ENCODE results near the gene SERTAD2. TPM values are rescaled to one million over a fixed set of nuclear protein-coding genes. Genes with fewer than 3 reads are reported as not detected.

The SERTAD2 gene
- total and polyA plus RNA-seq, 10 donors: 10.4 to 61.4 (median 41.1) TPM

DNA sequence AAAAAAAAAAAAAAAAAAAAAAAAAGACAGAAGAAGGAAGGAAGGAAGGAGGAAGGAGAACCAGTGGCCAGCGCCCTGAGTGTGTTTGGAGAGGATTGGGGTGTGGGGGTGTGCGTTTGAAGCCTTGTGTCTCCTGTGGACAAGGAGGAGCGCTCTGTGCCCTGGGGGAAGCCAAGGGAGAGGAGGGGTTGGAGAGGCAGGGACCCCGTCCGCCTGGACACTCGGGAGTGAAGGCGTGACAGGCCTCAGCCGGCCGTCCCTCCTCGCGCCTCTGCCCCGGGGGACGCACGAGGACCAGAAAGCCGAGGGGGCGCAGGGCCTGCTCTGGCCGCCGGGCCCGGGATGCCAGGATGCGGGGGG, 44.9 kb downstream of the SERTAD2 start:
- Histone ChIP-seq H3K9me3 (peaks cover 0 to 5% (median 0%) of the 10 kb centered on the region in 8 donors), H3K27me3 (replicated peaks in 1 of 7) (no peaks in the 10 kb centered on the region), H3K4me1 (peaks cover 10 to 37% (median 30%) of the 10 kb centered on the region in 6 donors), H3K4me3 (peak overlapping the region; percentile 25 to 74 (median 46)), H3K27ac (peak overlapping the region; percentile 60 to 90 (median 82)), H3K36me3 (no peaks in the 10 kb centered on the region)
- TF ChIP-seq POLR2AphosphoS5 (IDR thresholded peaks at IDR 0.05) (no peak), POLR2A (IDR thresholded peaks at IDR 0.05) (no peak)
- TF ChIP-seq, protein P1, sequence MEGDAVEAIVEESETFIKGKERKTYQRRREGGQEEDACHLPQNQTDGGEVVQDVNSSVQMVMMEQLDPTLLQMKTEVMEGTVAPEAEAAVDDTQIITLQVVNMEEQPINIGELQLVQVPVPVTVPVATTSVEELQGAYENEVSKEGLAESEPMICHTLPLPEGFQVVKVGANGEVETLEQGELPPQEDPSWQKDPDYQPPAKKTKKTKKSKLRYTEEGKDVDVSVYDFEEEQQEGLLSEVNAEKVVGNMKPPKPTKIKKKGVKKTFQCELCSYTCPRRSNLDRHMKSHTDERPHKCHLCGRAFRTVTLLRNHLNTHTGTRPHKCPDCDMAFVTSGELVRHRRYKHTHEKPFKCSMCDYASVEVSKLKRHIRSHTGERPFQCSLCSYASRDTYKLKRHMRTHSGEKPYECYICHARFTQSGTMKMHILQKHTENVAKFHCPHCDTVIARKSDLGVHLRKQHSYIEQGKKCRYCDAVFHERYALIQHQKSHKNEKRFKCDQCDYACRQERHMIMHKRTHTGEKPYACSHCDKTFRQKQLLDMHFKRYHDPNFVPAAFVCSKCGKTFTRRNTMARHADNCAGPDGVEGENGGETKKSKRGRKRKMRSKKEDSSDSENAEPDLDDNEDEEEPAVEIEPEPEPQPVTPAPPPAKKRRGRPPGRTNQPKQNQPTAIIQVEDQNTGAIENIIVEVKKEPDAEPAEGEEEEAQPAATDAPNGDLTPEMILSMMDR (IDR thresholded peaks at IDR 0.05 in 8 of 11, conservative IDR thresholded peaks at IDR 0.05 in 3 of 11): peak in 3 of 11 experiments; percentile 9 to 22 (median 20)
- no peak for DNase-seq
- intact Hi-C loops (cut with DNase I; ENCODE audit: low total_unique reads): no loop called here
- 7 to 14% (median 10%) methylated on average over 14 to 20 of the region's 20 CpGs for WGBS, 5 donors

DNA sequence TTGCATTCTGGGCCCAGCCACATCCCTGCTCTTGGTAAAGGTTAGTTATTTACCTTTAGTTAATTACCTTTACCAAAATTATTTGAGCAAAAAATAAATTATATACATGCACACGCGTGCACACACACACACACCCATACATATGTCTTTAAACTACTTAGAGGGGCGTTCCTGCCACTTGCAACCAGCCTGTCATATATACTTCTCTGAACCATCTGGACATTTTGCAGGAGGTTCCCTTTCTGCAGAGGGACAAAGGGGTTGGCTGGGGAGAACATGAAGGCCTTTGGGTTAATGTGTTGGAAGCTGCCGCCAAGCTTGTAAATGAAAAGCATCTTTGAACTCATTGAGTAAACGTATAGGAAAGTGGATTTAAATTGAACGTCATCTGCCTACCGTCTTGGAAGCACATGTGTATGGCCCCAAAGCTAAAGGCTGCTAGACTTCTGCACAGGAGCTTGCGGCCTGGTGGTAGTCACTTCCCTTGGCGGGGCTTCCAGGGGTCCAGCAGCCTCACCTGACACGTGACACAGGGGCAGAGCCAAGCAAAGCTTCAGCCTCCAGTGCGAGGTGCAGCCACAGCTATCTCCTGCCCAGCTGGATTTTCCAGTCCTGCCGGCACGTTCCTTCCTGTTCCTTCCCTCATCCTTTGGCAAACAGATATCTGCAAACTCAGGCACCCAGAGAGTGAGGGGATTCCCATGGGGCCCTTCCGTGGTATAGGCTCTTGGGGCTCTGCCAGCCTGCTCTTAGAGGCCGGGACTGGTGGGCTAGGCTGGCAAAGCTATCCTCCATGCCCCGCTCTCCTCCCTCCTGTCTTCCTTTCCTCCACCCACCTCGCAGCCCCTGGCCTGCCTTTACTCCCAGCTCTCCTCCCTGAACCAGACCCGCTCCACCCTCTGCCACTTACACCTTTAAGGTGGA, 46.1 kb downstream of the SERTAD2 start:
- Histone ChIP-seq H3K4me1 (peaks cover 10 to 37% (median 30%) of the 10 kb centered on the region in 6 donors), H3K4me3 (peak overlapping the region in 4 of 8 donors; percentile 6 to 74 (median 28)), H3K27ac (peak overlapping the region; percentile 26 to 86 (median 75)), H3K27me3 (replicated peaks in 1 of 7) (no peaks in the 10 kb centered on the region), H3K36me3 (no peaks in the 10 kb centered on the region), H3K9me3 (peaks cover 0 to 5% (median 0%) of the 10 kb centered on the region in 8 donors)
- 59 to 68% (median 64%) methylated on average over 16 to 18 of the region's 18 CpGs for WGBS, 5 donors
- DNase-seq: peak; percentile 70
- intact Hi-C loops (cut with DNase I; ENCODE audit: low total_unique reads): no loop called here
- TF ChIP-seq, protein P1 (IDR thresholded peaks at IDR 0.05 in 8 of 11, conservative IDR thresholded peaks at IDR 0.05 in 3 of 11): no peak
- TF ChIP-seq POLR2AphosphoS5 (IDR thresholded peaks at IDR 0.05) (no peak), POLR2A (IDR thresholded peaks at IDR 0.05) (no peak)

DNA sequence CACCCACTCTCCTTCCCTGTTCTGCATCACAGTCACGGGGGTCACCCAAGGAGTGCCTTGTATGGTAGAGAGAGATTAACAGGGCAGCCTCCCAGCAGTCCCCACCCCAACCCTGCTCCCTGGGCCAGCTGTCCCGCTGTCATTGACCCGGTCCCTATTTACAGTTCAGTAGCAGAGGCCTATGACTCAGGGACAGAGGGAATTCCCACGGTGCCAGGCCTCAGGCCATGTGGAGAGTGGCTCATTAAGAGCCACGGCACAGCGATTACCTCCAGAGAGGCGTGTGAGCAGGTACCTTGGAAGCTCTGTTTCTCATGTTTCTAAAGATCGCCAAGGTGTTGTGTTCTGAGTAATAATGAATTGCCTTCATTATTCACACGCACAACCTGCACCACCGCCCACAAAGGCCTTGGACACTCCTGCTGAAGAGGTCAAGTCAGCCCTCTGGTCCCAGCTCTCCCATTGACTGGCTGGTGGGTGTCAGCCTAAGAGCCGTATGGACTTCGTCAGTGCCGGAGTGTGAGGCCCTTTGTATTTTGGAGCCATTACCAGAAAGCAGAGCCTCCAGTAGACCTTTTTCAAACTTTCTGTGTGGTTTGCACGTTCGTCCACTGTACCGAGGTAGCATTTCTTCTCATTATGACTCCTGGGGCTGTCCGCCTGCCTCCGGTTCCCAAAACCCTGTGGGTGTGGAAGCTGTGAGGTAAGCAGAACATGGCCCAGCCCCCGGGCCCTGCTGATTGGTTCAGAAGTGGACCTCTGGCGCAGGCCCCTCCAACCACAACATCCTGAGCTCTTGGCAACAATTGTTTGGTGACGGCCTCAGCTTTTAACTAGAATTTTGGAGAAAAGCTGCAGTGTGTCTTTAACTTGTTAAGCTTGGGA, 47.0 kb downstream of the SERTAD2 start:
- H3K9me3 ChIP-seq: peaks cover 0 to 5% (median 0%) of the 10 kb centered on the region in 8 donors
- H3K36me3 ChIP-seq: no peaks in the 10 kb centered on the region
- WGBS, 5 donors: 34 to 50% (median 42%) methylated on average over 18 to 21 of the region's 21 CpGs
- H3K27me3 ChIP-seq (replicated peaks in 1 of 7): no peaks in the 10 kb centered on the region
- TF ChIP-seq POLR2A (IDR thresholded peaks at IDR 0.05) (no peak), POLR2AphosphoS5 (IDR thresholded peaks at IDR 0.05) (peak; percentile 50 to 73 (median 72))
- TF ChIP-seq, protein P1 (IDR thresholded peaks at IDR 0.05 in 8 of 11, conservative IDR thresholded peaks at IDR 0.05 in 3 of 11): peak in 1 of 11 experiments; percentile 16
- H3K4me1 ChIP-seq: peaks cover 10 to 37% (median 30%) of the 10 kb centered on the region in 6 donors
- peak; percentile 96 for DNase-seq
- peak overlapping the region; percentile 26 to 86 (median 75) for H3K27ac ChIP-seq
- H3K4me3 ChIP-seq: peak overlapping the region in 6 of 8 donors; percentile 6 to 74 (median 20)
- intact Hi-C loops (cut with DNase I; ENCODE audit: low total_unique reads): no loop called here
